Stimulated activated CD8-positive, alpha-beta memory T cell treated with anti-CD3 and anti-CD28 coated beads, Interleukin-12 subunit alpha, Interleukin-12 subunit beta, amount 100 ng/mL, for 24 hours (primary cell): ENCODE data around the gene FOXQ1.

ENCODE experiments used
- DNase-seq: peaks from one replicate; pipeline ENCODE4 v3.0.0-alpha.2; 2020; ENCODE audit errors: extremely low read depth

FOXQ1 gene

DNA sequence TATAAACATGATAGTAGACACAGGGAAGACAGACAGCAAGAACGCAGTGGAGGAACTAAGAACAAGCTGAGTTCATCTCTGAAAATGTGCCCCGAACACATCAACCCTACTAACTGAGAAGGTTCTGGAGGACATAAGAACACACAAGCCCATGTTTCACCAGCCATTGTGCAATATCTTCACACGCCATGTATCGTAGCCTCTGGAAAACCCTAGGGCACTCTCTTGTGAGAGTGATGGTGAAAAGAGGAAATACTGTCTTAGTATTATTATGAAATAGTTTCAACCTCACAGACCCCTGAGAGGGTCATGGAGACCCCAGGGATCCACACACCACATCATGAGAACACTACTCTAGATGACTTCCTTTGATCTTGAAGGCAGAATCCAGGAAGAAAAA is 51.4 kb downstream of the FOXQ1 start:
- DNase-seq: no peak

DNA sequence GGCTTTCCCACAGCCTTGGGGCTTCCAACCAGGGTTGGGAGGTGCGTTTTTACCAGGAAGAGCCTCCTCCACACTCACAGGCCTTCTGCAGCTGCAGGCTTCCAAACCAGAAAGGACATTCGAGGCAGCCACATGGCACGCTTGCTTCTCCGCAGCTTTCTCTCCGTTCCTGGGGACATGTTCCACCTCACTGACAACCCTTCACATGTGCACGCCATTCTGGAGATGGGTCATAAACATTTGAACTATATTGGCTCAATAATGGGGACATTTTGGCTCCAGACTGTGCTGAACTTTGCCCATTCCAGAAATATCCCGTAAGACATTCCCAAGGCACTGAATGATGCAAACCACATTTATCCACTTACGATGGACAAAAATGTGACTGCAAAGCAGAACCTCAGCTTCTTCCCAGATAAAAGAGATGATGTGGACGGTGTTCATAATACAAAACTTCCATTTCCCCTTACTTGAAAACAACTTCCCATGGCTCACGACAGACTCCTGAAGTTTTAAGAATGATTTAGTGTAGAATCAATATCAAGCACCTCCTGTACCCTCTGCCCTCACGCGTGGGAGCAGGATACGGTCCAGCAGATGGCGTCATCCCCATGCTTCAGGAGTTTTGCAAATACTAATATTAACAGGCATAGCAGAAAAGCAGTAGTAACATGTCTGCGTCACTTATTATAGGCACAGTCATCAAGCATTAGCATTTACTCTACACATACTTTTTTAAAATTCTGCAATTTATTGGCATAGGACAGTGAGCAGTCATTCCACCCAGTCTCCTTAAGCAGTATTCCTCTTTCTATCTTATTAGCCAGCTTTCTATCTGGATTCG is 52.1 kb downstream of the FOXQ1 start:
- no peak for DNase-seq
